ENCODE results near the gene TMEM204. TPM values are rescaled to one million over a fixed set of nuclear protein-coding genes. Genes with fewer than 3 reads are reported as not detected.
A peak's percentile ranks its signal among the peaks of the same experiment; 100 is the strongest.

Gene TMEM204
- total RNA-seq, 1 experiment from 2014 or later: not detected

DNA sequence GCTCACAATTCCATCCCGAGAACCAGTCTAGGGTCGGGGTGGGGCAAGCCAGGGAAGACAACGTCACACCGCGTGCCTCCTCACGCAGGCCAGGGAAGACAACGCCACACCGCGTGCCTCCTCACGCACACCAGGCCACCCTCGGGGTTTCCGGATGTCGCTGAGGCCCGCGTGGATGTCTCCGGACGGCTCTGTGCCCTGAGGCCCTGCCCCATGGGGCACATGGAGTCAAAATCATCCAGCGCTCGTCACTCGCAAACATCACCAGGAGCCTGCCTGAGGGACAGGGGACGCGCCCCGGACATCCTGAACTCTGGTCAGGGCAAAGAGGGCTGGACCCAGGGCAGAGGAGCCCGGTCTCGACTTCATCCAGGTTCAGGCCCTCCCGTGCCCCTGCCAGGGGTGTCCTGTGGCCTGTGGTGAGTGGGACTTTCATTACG is 3.7 kb downstream of the TMEM204 start:
- Histone ChIP-seq H3K9me2 (replicated peaks; ENCODE audit: insufficient read depth, low read length) (no peaks in the 10 kb centered on the region), H4K20me1 (ENCODE audit: insufficient read depth, low read depth, low read length) (no peaks in the 10 kb centered on the region), H3K36me3 (ENCODE audit: insufficient read depth, low read length) (no peaks in the 10 kb centered on the region), H3K27me3 (ENCODE audit: low read length) (no peaks in the 10 kb centered on the region), H3K4me2 (ENCODE audit: low read depth, low read length, poor library complexity, severe bottlenecking) (no peak overlapping the region), H2AFZ (ENCODE audit: low read length) (no peak overlapping the region), H3K9me3 (ENCODE audit: low read length) (no peaks in the 10 kb centered on the region), H3K79me2 (ENCODE audit: low read length) (no peaks in the 10 kb centered on the region), H3K9ac (ENCODE audit: low read length) (no peak overlapping the region), H3K4me1 (ENCODE audit: low read length) (no peaks in the 10 kb centered on the region), H3K4me3 (ENCODE audit: low read length) (no peak overlapping the region), H3K27ac (ENCODE audit: low read length) (no peak overlapping the region)
- no peak for DNase-seq

DNA sequence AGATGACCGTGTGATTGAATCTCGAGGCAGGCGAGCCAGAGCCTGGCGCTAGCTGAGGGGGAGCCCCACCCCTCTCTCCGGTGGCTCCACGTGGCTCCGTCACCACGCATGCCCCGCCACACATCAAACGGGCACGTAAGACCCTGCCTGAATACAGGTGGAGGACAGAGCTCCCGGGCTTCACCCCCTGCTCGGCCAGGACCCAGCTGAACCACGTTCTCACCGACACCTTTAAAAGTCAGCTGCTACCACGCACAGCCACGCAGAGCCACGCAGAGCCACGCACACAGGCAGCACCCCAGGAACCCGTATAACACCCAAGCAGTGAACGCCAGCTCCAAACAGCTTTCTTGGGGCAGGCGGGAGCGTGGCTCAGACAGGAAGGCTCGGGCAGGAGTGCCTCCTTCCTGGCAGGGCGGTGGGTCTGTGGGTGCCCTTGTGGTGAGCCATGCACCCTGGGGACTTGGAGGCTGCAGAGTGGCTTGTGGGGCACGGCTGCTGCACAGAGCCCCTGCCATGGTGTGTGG is 4.4 kb downstream of the TMEM204 start:
- Histone ChIP-seq H3K9me3 (ENCODE audit: low read length) (no peaks in the 10 kb centered on the region), H3K4me3 (ENCODE audit: low read length) (no peak overlapping the region), H3K27ac (ENCODE audit: low read length) (no peak overlapping the region), H3K79me2 (ENCODE audit: low read length) (no peaks in the 10 kb centered on the region), H3K4me1 (ENCODE audit: low read length) (no peaks in the 10 kb centered on the region), H3K4me2 (ENCODE audit: low read depth, low read length, poor library complexity, severe bottlenecking) (no peak overlapping the region), H3K36me3 (ENCODE audit: insufficient read depth, low read length) (no peaks in the 10 kb centered on the region), H4K20me1 (ENCODE audit: insufficient read depth, low read depth, low read length) (no peaks in the 10 kb centered on the region), H2AFZ (ENCODE audit: low read length) (no peak overlapping the region), H3K9me2 (replicated peaks; ENCODE audit: insufficient read depth, low read length) (no peaks in the 10 kb centered on the region), H3K9ac (ENCODE audit: low read length) (no peak overlapping the region), H3K27me3 (ENCODE audit: low read length) (no peaks in the 10 kb centered on the region)
- DNase-seq: no peak

DNA sequence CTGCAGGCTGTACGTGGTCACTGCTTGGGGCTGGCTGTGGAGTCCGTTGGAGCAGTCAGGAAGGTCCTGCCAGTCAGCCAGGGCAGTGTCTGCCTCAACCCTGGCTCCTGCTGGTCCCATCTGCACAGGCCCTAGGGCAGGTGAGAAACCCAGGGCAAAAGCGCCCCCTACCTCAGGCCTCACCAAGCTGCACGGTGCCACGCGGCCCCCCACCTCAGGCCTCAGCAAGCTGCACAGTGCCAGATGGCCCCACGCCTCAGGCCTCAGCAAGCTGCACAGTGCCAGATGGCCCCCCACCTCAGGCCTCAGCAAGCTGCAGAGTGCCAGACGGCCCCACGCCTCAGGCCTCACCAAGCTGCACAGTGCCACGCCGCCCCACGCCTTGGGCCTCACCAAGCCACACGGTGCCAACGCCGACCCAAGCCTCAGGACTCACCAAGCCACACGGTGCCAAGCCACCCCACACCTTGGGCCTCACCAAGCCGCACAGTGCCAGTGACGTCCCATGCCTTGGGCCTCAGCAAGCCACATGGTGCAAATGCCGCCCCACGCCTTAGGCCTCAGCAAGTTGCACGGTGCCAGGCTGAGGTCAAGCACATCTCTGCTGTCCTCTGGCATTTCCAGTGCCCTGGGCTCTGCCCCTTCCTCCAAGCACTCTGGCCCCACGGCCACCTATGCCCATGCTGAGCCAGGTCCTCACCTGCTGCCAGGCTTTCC is 5.5 kb downstream of the TMEM204 start:
- Histone ChIP-seq H2AFZ (ENCODE audit: low read length) (no peak overlapping the region), H3K9ac (ENCODE audit: low read length) (no peak overlapping the region), H4K20me1 (ENCODE audit: insufficient read depth, low read depth, low read length) (no peaks in the 10 kb centered on the region), H3K4me1 (ENCODE audit: low read length) (no peaks in the 10 kb centered on the region), H3K27ac (ENCODE audit: low read length) (no peak overlapping the region), H3K9me3 (ENCODE audit: low read length) (no peaks in the 10 kb centered on the region), H3K4me3 (ENCODE audit: low read length) (no peak overlapping the region), H3K4me2 (ENCODE audit: low read depth, low read length, poor library complexity, severe bottlenecking) (no peak overlapping the region), H3K27me3 (ENCODE audit: low read length) (no peaks in the 10 kb centered on the region), H3K36me3 (ENCODE audit: insufficient read depth, low read length) (no peaks in the 10 kb centered on the region), H3K9me2 (replicated peaks; ENCODE audit: insufficient read depth, low read length) (no peaks in the 10 kb centered on the region), H3K79me2 (ENCODE audit: low read length) (no peaks in the 10 kb centered on the region)
- DNase-seq: peak; percentile 81

DNA sequence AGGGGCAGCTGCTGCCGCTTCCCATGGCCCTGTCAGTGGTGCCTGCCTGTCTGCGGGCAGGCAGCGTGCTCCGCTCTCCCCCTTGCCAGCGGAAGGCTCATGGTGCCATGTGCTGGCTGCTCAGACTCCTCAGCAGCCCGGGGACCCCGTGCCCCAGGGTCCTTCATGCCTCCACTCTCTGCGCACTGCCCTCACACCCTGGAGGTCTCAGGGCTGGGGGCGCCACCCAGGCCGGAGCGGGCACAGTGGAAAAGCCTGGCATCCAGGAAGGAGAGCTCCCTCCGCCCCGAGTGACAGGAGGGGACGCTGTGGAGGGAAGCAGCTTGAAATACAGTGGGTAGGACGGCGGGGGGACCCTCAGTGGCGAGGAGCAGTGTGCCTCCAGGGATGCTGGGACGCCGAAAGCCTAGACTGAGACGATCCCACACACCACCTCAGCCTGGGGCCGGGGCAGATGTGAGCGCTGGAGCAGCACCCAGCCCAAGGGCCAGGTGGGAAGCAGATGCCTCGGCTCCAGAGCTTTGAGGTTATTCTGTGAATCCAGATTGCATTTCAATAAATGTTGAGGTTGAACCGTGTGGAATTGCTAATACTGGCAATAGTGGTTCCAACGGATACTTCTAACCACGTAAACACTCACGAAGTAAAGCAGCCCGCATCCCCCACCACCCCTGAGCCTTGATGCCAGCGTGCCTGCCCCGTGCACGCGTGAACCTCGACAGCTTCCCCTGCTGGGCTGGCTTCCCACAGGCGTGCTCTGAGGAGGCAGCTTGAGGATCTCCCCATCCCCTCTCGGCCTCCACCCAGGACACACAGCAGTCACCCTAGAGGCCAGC is 6.5 kb downstream of the TMEM204 start:
- Histone ChIP-seq H3K27ac (ENCODE audit: low read length) (no peak overlapping the region), H2AFZ (ENCODE audit: low read length) (no peak overlapping the region), H4K20me1 (ENCODE audit: insufficient read depth, low read depth, low read length) (no peaks in the 10 kb centered on the region), H3K36me3 (ENCODE audit: insufficient read depth, low read length) (no peaks in the 10 kb centered on the region), H3K9me2 (replicated peaks; ENCODE audit: insufficient read depth, low read length) (no peaks in the 10 kb centered on the region), H3K9me3 (ENCODE audit: low read length) (no peaks in the 10 kb centered on the region), H3K79me2 (ENCODE audit: low read length) (no peaks in the 10 kb centered on the region), H3K27me3 (ENCODE audit: low read length) (no peaks in the 10 kb centered on the region), H3K4me1 (ENCODE audit: low read length) (no peaks in the 10 kb centered on the region), H3K4me3 (ENCODE audit: low read length) (no peak overlapping the region), H3K4me2 (ENCODE audit: low read depth, low read length, poor library complexity, severe bottlenecking) (no peak overlapping the region), H3K9ac (ENCODE audit: low read length) (no peak overlapping the region)
- DNase-seq: no peak

DNA sequence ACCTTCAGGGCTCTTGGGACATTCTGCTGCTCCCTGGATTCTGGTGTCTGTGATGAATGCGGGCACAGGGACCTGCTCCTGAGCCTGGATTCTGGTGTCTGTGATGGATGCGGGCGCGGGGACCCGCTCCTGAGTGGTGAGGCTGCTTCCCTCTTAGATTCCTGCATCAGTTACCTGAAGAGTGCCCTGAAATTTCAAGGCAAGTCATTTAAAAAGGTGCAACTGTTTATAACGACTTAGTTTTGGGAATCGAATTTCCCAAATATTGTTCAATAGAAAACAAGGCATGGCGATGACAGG is 7.0 kb downstream of the TMEM204 start:
- Histone ChIP-seq H3K9me3 (ENCODE audit: low read length) (no peaks in the 10 kb centered on the region), H3K4me3 (ENCODE audit: low read length) (no peak overlapping the region), H3K9me2 (replicated peaks; ENCODE audit: insufficient read depth, low read length) (no peaks in the 10 kb centered on the region), H3K27ac (ENCODE audit: low read length) (no peak overlapping the region), H3K4me1 (ENCODE audit: low read length) (no peaks in the 10 kb centered on the region), H4K20me1 (ENCODE audit: insufficient read depth, low read depth, low read length) (no peaks in the 10 kb centered on the region), H3K36me3 (ENCODE audit: insufficient read depth, low read length) (no peaks in the 10 kb centered on the region), H3K9ac (ENCODE audit: low read length) (no peak overlapping the region), H2AFZ (ENCODE audit: low read length) (no peak overlapping the region), H3K4me2 (ENCODE audit: low read depth, low read length, poor library complexity, severe bottlenecking) (no peak overlapping the region), H3K79me2 (ENCODE audit: low read length) (no peaks in the 10 kb centered on the region), H3K27me3 (ENCODE audit: low read length) (no peaks in the 10 kb centered on the region)
- no peak for DNase-seq

DNA sequence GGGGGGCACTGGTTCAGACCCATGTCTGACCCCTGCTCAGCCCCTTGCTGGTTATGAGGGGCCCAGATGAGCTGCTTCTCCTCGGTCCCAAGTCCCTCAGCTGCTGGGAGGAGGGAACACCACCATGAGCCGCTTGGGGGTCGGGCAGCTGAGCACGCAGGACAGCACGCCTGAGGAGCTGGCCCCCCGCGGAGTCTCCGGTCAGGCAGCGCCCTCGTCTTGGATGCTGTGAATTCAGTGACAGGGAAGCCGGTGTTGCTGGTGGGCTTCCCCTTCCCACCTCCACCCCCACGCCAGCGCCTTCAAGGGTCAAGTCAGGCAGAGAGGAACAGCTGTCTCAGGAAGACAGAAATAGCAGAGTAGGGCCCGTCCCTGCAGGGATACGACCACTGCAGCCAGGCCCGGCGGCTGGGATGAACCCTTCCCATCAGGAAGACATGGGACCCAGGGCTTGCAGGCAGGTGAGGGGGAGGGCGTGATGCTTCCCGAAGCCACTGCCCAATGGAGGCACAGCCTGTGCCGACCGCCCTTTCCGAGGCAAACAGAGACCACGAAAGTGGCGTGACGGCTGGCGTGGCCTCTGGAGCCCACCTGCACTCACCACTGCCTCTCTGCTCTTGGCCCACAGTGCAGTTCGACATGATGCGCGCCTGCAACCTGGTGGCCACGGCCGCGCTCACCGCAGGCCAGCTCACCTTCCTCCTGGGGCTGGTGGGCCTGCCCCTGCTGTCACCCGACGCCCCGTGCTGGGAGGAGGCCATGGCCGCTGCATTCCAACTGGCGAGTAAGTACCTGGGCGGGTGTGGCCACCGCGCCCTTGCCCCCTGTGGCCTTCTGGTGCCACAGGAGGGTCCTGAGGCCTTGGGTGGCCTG is 8.1 kb downstream of the TMEM204 start:
- Histone ChIP-seq H3K9me3 (ENCODE audit: low read length) (no peaks in the 10 kb centered on the region), H3K9ac (ENCODE audit: low read length) (no peak overlapping the region), H3K36me3 (ENCODE audit: insufficient read depth, low read length) (no peaks in the 10 kb centered on the region), H3K9me2 (replicated peaks; ENCODE audit: insufficient read depth, low read length) (no peaks in the 10 kb centered on the region), H3K27me3 (ENCODE audit: low read length) (no peaks in the 10 kb centered on the region), H3K4me2 (ENCODE audit: low read depth, low read length, poor library complexity, severe bottlenecking) (no peak overlapping the region), H3K27ac (ENCODE audit: low read length) (no peak overlapping the region), H4K20me1 (ENCODE audit: insufficient read depth, low read depth, low read length) (no peaks in the 10 kb centered on the region), H3K79me2 (ENCODE audit: low read length) (no peaks in the 10 kb centered on the region), H2AFZ (ENCODE audit: low read length) (no peak overlapping the region), H3K4me3 (ENCODE audit: low read length) (no peak overlapping the region), H3K4me1 (ENCODE audit: low read length) (no peaks in the 10 kb centered on the region)
- DNase-seq: no peak

DNA sequence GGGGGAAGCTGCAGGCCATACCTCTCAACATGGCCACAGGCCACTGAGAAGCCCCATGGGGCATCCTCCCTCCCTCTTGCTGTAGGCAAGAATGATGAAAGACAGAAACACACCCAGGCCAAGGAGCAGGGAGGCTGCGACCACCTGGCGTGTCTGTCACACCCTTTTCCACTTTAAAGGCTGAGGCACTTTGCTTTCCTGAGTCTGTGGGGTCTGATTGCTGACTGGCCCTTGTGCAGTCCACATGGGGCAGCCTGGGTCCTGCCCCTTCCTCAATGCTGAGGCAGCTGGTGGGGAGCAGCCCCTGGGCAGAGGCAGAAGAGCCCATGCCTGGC is 8.7 kb downstream of the TMEM204 start:
- H3K27me3 ChIP-seq (ENCODE audit: low read length): no peaks in the 10 kb centered on the region
- H3K4me2 ChIP-seq (ENCODE audit: low read depth, low read length, poor library complexity, severe bottlenecking): no peak overlapping the region
- no peaks in the 10 kb centered on the region for H3K9me3 ChIP-seq (ENCODE audit: low read length)
- H2AFZ ChIP-seq (ENCODE audit: low read length): no peak overlapping the region
- no peak overlapping the region for H3K9ac ChIP-seq (ENCODE audit: low read length)
- H3K9me2 ChIP-seq (replicated peaks; ENCODE audit: insufficient read depth, low read length): no peaks in the 10 kb centered on the region
- no peaks in the 10 kb centered on the region for H3K36me3 ChIP-seq (ENCODE audit: insufficient read depth, low read length)
- H3K79me2 ChIP-seq (ENCODE audit: low read length): no peaks in the 10 kb centered on the region
- no peak overlapping the region for H3K27ac ChIP-seq (ENCODE audit: low read length)
- no peaks in the 10 kb centered on the region for H4K20me1 ChIP-seq (ENCODE audit: insufficient read depth, low read depth, low read length)
- DNase-seq: no peak
- no peaks in the 10 kb centered on the region for H3K4me1 ChIP-seq (ENCODE audit: low read length)
- H3K4me3 ChIP-seq (ENCODE audit: low read length): no peak overlapping the region

DNA sequence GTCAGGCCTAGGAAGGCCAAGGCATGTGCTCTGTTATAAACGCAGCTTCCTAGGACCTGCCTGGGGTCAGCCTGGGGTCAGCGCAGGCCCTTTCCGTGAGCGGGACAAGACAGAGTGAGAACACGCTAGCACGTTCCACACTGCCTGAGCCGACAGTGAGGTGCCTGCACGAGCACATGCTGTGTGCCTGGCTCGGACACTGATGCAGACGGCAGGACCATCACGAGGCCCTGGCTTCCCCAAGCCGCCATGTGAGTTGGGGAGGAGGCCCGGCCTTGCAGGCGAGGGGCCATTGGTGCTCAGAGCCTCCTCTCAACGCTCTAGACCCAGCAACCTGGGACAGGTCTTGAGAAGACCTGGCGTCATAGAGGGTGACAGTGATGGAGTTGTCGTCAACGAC is 9.1 kb downstream of the TMEM204 start:
- no peak overlapping the region for H3K4me2 ChIP-seq (ENCODE audit: low read depth, low read length, poor library complexity, severe bottlenecking)
- H4K20me1 ChIP-seq (ENCODE audit: insufficient read depth, low read depth, low read length): no peaks in the 10 kb centered on the region
- H3K4me3 ChIP-seq (ENCODE audit: low read length): no peak overlapping the region
- H3K36me3 ChIP-seq (ENCODE audit: insufficient read depth, low read length): no peaks in the 10 kb centered on the region
- H3K27me3 ChIP-seq (ENCODE audit: low read length): no peaks in the 10 kb centered on the region
- no peaks in the 10 kb centered on the region for H3K9me3 ChIP-seq (ENCODE audit: low read length)
- no peak overlapping the region for H2AFZ ChIP-seq (ENCODE audit: low read length)
- H3K9ac ChIP-seq (ENCODE audit: low read length): no peak overlapping the region
- no peaks in the 10 kb centered on the region for H3K4me1 ChIP-seq (ENCODE audit: low read length)
- H3K79me2 ChIP-seq (ENCODE audit: low read length): no peaks in the 10 kb centered on the region
- H3K9me2 ChIP-seq (replicated peaks; ENCODE audit: insufficient read depth, low read length): no peaks in the 10 kb centered on the region
- DNase-seq: no peak
- no peak overlapping the region for H3K27ac ChIP-seq (ENCODE audit: low read length)

Data from Karpas-422 (cell line).